GM23248 (cell line): ENCODE data around the gene TRABD.

ENCODE experiments used
- EZH2 ChIP-seq: fragments of 200-600 bp; sonication (generic); IDR thresholded peaks from 2 replicates; pipeline ENCODE4 v1.6.1; 2018; ENCODE audit warnings: antibody characterized with exemption, mild to moderate bottlenecking; ENCODE audit not compliant: insufficient read depth, poor library complexity, severe bottlenecking
- EZH2phosphoT487 ChIP-seq: fragments of 200-600 bp; sonication (generic); IDR thresholded peaks from 2 replicates; pipeline ENCODE4 v1.6.1; 2018; ENCODE audit warnings: antibody characterized with exemption, moderate library complexity, mild to moderate bottlenecking, low read depth; ENCODE audit not compliant: insufficient read depth

DNA sequence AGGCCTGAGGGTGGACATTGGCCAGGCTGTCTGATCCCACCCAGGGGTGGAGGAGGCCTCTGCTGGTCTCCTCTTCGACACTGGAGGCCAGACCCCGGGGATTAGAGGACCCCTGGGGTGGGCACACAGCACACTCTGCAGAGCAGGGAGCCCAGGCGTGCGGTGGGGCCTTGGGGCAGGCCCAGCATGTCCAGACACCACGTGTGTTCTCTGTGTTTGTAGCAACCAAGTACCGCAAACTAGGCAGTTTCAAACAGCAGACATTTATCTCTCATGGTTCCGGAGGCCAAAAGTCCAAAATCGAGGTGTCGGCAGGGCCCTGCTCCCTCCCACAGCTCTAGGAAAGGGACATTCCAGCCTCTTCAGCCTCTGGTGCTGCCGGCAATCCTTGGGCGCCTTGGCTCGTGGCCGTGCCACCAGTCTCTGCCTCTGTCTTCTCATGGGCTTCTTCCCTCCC, 13.7 kb upstream of the TRABD start:
- no peak for TF ChIP-seq EZH2phosphoT487
- no peak for TF ChIP-seq EZH2
